NCI-H2171 treated with DMSO at 0.1 percent for 48 hours (cell line): Measurements from ENCODE around the gene ISOC2.
A peak's percentile ranks its signal among the peaks of the same experiment; 100 is the strongest.
"Not testable (repeated sequence)": the region's sequence is repeated elsewhere in the genome, so short reads cannot be mapped to it uniquely, and the experiment has no call there.

Source experiments
- DNase-seq: peaks from one replicate; lab custom pipeline; 2025; lab: John Stamatoyannopoulos, UW

Gene ISOC2

DNA sequence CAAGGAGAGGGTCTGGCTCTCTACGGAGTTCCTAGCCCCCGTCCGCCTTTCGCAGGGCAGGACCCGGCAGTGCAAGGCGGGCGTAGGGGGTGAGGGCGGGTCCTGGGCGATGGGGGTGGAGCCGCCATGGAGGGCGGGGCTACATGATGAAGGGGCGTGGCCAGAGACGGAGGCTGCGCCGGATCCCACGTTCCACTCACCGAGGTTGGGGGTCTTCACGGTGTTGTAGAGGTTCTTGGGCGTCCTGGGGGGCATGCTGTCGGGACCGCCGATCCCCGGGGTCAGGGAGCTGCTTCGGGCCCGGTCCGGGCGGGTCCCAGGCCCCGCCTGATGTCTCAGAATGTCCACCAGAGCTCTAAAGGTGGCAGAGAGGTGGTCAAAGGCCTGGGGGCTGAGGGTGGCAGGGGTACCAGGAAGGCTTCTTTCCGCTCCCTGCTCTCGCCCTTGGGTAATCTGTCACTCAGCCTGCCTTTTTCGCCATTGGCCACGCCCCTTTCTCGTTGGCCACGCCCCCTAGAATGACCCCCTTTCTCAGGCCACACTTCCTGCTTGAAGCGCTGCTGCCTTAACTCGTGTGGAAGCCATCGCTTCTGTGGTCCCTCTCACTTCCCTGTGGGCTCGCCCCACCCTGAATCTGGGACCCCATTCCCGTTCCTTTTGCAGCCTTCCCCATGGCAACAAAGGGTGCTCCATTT, 20.9 kb downstream of the ISOC2 start:
- no peak for DNase-seq

- no peak for DNase-seq
Measured at GRCh38 chr19:55439052-55439451, 22.4 kb downstream of the ISOC2 start.

- DNase-seq: peak; percentile 25
Measured at GRCh38 chr19:55437410-55437809, 24.0 kb downstream of the ISOC2 start.

- no peak for DNase-seq
Measured at GRCh38 chr19:55436847-55437246, 24.6 kb downstream of the ISOC2 start.

GRCh38 chr19:55435020-55435419, 26.4 kb downstream of the ISOC2 start:
- DNase-seq: no peak

DNA sequence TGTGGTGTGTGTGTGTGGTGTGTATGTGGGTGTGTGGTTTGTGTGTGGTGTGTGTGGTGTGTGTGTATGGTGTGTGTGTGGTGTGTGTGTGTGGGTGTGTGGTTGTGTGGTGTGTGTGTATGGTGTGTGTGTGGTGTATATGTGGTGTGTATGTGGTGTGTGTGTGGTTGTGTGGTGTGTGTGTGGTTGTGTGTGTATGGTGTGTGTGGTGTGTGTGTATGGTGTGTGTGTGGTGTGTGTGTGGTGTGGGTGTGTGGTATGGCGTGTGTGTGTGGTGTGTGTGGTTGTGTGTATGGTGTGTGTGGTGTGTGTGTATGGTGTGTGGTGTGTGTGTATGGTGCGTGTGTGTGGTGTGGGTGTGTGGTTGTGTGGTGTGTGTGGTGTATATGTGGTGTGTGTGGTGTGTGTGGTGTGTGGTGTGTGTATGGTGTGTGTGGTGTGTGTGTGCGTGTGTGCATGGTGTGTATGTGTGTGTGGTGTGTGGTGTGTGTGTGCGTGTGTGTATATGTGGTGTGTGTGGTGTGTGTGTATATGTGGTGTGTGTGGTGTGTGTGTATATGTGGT, 27.0 kb downstream of the ISOC2 start:
- DNase-seq: no peak

GRCh38 chr19:55433292-55433691, 28.1 kb downstream of the ISOC2 start:
- no peak for DNase-seq

DNA sequence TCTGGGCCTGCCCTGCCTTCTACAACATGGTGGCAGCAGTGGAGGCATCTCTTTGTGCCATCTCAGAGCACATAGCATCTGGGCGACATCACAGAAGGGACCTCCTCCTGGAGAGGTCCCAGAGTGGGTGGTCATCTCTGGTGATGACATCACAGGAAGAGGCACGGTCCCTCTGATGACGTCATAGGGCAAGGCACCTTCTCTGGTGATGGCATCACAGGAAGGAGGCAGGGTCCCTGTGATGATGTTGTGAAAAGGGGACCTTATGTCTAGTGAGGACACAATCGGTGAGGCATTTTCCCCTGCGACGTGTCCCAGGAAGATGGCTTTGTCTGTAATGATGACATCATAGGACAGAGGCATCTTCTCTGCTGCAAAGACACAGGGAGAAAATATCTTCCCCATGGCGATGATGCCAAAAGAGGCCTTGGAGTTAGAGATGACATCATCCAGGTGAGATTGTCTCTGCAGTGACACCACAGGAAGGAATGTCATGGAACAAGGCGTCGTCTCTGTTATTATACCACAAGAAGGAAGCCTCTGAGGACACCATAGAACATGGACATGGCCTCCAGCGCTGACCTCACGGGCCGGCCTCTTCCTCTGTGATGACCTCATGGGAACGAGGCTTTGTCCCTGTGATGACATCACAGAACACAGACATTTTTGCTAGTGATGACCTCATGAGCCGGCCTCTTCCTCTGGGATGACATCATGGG, 29.0 kb downstream of the ISOC2 start:
- DNase-seq: no peak

GRCh38 chr19:55431183-55431582, 30.3 kb downstream of the ISOC2 start:
- no peak for DNase-seq

DNA sequence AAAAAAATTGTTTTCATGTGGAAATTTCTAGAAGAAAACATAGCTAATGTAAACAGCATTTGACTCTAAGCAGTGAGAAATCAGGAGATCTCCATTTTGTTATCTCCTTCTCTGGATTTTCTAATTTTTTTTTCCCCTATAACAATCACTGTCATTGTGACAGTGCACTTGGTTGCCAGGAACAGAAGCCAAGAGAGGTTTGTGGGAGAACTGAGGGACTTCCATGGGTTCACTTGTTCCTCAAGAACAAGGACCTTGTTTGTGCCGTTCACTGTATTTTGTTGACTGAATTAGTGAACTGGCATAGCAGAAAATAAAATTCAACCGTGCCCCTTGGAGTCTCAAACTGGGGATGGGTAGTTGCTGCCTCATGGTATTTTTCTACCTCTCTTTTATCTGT, 35.4 kb downstream of the ISOC2 start:
- no peak for DNase-seq

DNA sequence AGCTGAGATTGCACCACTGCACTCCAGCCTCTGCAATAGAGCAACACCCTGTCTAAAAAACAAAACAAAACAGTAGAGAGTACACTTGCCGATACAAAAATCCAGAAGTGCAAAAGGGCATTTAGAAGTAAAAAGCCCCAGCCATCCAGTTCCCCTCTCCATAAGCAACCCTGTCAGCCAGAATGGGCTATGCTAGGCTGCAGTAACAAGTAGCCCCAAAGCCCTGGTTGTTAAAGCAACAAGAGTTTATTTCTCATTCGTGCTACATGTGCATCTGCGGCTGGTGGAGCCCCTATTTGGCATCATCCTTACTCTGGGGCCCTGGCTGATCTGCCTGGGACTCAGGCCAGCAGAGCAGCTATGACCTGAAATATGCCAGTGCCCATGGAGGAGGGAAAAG, 36.9 kb downstream of the ISOC2 start:
- DNase-seq: no peak

- DNase-seq: peak; percentile 43
Measured at GRCh38 chr19:55423225-55424005, 38.0 kb downstream of the ISOC2 start.

GRCh38 chr19:55421281-55421680, 40.2 kb downstream of the ISOC2 start:
- DNase-seq: not testable (repeated sequence)

DNA sequence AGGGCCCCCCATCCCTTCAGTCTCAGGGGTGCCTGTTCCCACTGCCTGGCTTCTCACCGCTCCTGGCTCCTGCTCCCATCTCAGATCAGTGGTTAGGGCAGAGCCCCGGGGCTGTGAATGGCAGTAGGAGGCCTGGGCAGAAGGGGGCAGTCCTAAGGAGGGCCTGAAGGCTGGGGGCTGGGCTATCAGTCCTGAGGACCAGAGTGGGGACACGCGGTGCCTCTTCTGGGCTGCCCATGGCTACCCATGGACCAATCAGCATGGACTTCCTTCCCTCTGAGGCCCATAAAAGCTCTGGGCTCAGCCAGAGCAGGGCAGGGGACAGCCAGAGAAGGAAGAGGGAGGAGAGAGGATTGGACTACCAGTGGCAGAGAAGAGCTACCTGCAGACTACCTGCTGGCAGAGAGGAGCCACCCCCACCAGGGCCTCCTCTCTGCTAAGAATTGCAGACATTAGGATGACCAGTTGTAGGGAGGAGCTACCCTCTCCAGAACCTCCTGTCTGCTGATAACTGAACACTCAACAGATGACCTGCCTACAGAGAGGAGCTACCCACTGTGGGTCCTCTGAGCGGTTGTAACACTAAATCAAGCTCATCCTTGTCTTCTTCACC, 41.7 kb downstream of the ISOC2 start:
- no peak for DNase-seq

GRCh38 chr19:55419103-55419502, 42.3 kb downstream of the ISOC2 start:
- DNase-seq: no peak

GRCh38 chr19:55418185-55418584, 43.3 kb downstream of the ISOC2 start:
- peak; percentile 74 for DNase-seq

GRCh38 chr19:55410168-55410567, 51.3 kb downstream of the ISOC2 start:
- DNase-seq: no peak

DNA sequence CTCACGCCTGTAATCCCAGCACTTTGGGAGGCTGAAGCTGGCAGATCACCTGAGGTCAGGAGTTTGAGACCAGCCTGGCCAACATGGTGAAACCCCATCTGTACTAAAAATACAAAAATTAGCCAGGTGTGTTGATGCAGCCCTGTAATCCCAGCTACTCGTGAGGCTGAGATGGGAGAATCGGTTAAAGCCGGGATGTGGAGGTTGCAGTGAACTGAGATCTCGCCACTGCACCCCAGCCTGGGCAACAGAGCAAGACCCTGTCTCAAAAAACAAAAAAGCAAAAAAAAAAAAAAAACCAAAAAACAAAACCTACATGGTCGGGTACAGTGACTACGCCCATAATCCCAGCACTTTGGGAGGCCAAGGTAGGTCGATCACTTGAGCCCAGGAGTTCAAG, 52.3 kb downstream of the ISOC2 start:
- DNase-seq: not testable (repeated sequence)

GRCh38 chr19:55408533-55408872, 52.9 kb downstream of the ISOC2 start:
- DNase-seq: no peak

DNA sequence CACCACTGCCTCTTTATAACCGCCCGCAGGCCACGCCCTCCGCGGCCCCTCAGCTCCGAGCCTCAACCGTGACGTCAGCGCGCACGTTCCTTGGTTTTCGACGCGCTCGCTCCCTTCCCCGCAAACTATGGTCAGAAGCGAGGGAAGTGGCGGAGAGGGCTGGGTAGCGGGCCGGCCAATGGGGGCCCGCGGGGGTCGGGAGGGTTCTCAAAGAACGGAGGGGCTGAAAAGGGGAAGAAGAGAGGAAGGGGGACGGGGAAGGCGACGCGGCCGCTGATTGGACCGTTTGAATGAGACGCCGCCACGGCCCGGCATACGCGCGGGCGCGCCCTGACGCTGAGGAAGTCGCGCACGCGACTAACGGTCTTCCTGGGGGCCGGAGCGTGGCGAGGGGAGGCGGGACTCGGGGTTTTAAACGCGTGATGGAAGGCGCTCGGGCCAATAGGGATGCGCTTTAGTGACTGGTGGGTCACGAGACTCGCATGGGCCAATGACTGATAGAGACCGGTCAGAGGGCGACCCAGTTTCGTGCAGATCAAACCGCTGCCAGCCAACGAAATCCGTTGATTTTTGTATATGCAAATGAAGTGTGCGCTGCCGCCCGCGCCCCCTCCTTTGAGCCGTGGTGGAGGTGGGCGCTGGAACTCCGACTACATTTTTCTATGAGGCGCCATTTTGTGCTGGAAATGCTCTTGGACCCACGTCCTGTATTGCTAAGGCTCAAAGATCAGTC, 53.5 kb downstream of the ISOC2 start:
- DNase-seq: peak; percentile 99

- DNase-seq: not testable (repeated sequence)
Measured at GRCh38 chr19:55407550-55407799, 54.0 kb downstream of the ISOC2 start, which contains the start of gene UBE2S. Gene UBE2S (minus strand): TSS chr19:55407788. CDS start chr19:55407589, 199 bp downstream.
